DMS53 treated with DMSO at 0.1 percent for 48 hours (cell line): Measurements from ENCODE around the gene DAZAP1.

Experiments used
- DNase-seq: peaks from one replicate; lab custom pipeline; 2025; ENCODE audit not compliant: unreplicated experiment; lab: John Stamatoyannopoulos, UW

The DAZAP1 gene

GRCh38 chr19:1377176-1377964 lies 30.0 kb upstream of the DAZAP1 start:
- DNase-seq: no peak

- DNase-seq: no peak
These were observed 29.2 kb upstream of the DAZAP1 start for GRCh38 chr19:1377965-1378785.

- no peak for DNase-seq
These were observed 28.1 kb upstream of the DAZAP1 start for GRCh38 chr19:1379126-1379905.

- no peak for DNase-seq
These were observed 27.4 kb upstream of the DAZAP1 start for GRCh38 chr19:1379961-1380489.

GRCh38 chr19:1382250-1382649 lies 25.1 kb upstream of the DAZAP1 start:
- no peak for DNase-seq

- DNase-seq: no peak
These were observed 24.4 kb upstream of the DAZAP1 start for GRCh38 chr19:1383017-1383311.

GRCh38 chr19:1383312-1384084 lies 23.9 kb upstream of the DAZAP1 start, which contains the start of gene NDUFS7:
TSS of gene NDUFS7 (plus strand) at chr19:1383907. CDS start at chr19:1383927, 20 bp downstream.
- DNase-seq: peak; percentile 38

GRCh38 chr19:1384085-1384462 lies 23.3 kb upstream of the DAZAP1 start:
- no peak for DNase-seq

- no peak for DNase-seq
These were observed 22.8 kb upstream of the DAZAP1 start for GRCh38 chr19:1384478-1385110.

GRCh38 chr19:1385816-1386215 lies 21.6 kb upstream of the DAZAP1 start:
- DNase-seq: no peak

- DNase-seq: no peak
These were observed 20.3 kb upstream of the DAZAP1 start for GRCh38 chr19:1386945-1387683.

GRCh38 chr19:1387684-1388636 lies 19.4 kb upstream of the DAZAP1 start:
- no peak for DNase-seq

GRCh38 chr19:1388637-1389026 lies 18.8 kb upstream of the DAZAP1 start:
- DNase-seq: no peak

- no peak for DNase-seq
These were observed 18.1 kb upstream of the DAZAP1 start for GRCh38 chr19:1389033-1389940.

- DNase-seq: no peak
These were observed 16.4 kb upstream of the DAZAP1 start for GRCh38 chr19:1390890-1391423.

GRCh38 chr19:1392407-1392806 lies 15.0 kb upstream of the DAZAP1 start:
- no peak for DNase-seq

- no peak for DNase-seq
These were observed 14.4 kb upstream of the DAZAP1 start for GRCh38 chr19:1392939-1393530.
